ENCODE data around the gene NAMPT.

The NAMPT gene

DNA sequence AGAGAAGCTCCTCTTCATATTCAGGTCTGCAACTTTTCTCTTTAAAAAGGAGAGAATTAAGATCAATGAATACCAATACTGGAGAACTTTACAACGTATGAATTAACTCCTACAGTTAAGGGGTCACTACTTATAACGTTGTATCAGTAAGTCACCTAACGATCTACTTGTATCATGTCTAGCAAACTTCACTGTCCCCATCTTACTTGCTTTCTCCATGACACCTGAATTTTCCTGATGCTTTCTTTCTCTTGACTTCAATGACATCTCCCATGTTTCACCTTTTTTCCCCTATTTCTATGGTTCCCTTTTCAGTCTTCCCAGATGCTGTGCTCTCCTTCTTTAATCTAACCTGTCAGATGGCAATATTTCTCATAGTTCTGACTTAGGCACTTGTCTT is 19.6 kb downstream of the NAMPT start:
- no CpG with 5 or more reads among the region's 3 CpGs for WGBS (ENCODE audit: extremely low coverage, insufficient coverage, insufficient read length)
- no peaks in the 10 kb centered on the region for H3K27me3 ChIP-seq (ENCODE audit: insufficient read depth, low read length)

DNA sequence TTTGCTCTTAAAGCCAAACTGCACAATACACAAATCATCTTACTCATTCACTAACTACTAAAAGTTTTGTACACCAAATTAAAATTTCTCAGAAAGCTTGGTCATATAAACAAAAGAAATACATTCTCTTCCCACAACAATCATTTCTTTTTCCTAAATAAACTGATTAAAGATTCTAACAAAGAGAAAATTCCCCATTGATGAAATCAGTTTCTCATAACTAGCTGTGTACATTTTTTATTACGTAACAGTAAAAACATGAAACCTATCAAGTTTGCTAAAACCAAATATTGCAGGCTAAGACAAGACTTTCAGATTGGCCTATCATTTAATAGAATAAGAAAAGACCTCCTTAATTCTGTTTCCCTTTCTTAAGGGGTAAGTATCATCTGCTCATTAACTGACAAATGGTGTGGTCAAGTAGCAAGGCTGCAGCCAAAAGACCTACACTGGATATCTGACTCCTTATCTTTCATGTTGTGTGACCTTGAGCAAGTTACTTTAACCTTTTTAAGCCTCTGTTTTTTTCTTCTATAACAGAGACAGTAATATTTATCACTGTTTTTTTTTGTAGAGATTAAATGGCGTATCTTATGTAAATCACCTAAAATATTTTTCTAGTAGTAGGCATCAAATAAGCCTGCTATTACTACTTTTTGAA is 22.4 kb downstream of the NAMPT start:
- Histone ChIP-seq H3K79me1 (ENCODE audit: low read length) (no peaks in the 10 kb centered on the region), H4K12ac (ENCODE audit: low read depth, low read length) (no peak overlapping the region), H3K9ac (ENCODE audit: low read length) (no peak overlapping the region), H3K36me3 (ENCODE audit: control insufficient read depth in 1 of 2, insufficient read depth in 2 of 2, low read length in 2 of 2) (peaks cover 4 to 5% of the 10 kb centered on the region in 2 experiments), H3K79me2 (ENCODE audit: control insufficient read depth, insufficient read depth, low read length, poor library complexity) (no peaks in the 10 kb centered on the region), H3K9me3 (ENCODE audit: insufficient read depth, low read depth, low read length) (no peaks in the 10 kb centered on the region), H3K27ac (ENCODE audit: low read depth, low read length) (no peak overlapping the region), H3K18ac (ENCODE audit: low read length) (no peak overlapping the region), H2AK5ac (ENCODE audit: low read length) (no peak overlapping the region), H3K4me2 (ENCODE audit: low read length) (no peak overlapping the region), H3K4me1 (ENCODE audit: control insufficient read depth in 1 of 2, insufficient read depth in 2 of 2, low read length in 2 of 2) (no peaks in the 10 kb centered on the region), H2AFZ (ENCODE audit: insufficient read depth, low read length, poor library complexity) (no peak overlapping the region), H3K27me3 (ENCODE audit: insufficient read depth, low read length) (no peaks in the 10 kb centered on the region), H3K4ac (ENCODE audit: low read depth, low read length) (no peak overlapping the region), H2BK5ac (ENCODE audit: low read depth, low read length, poor library complexity) (no peak overlapping the region), H2BK12ac (ENCODE audit: low read length) (no peak overlapping the region), H4K91ac (ENCODE audit: low read depth, low read length) (no peak overlapping the region), H3K14ac (ENCODE audit: low read length) (no peak overlapping the region), H3K23ac (ENCODE audit: low read length) (no peak overlapping the region), H3K4me3 (ENCODE audit: low read depth, low read length) (no peak overlapping the region), H4K8ac (ENCODE audit: low read depth, low read length) (no peak overlapping the region), H2BK120ac (ENCODE audit: insufficient read depth, low read length, poor library complexity) (no peak overlapping the region)
- no peak for DNase-seq
- no CpG with 5 or more reads among the region's 2 CpGs for WGBS (ENCODE audit: extremely low coverage, insufficient coverage, insufficient read length)

More for the DNA sequence above, 19.6 kb downstream of the NAMPT start:
- Histone ChIP-seq H3K4ac (ENCODE audit: low read depth, low read length) (no peak overlapping the region), H2BK12ac (ENCODE audit: low read length) (no peak overlapping the region), H3K14ac (ENCODE audit: low read length) (no peak overlapping the region), H3K27ac (ENCODE audit: low read depth, low read length) (no peak overlapping the region), H3K4me1 (ENCODE audit: control insufficient read depth in 1 of 2, insufficient read depth in 2 of 2, low read length in 2 of 2) (no peaks in the 10 kb centered on the region), H3K18ac (ENCODE audit: low read length) (no peak overlapping the region), H2BK120ac (ENCODE audit: insufficient read depth, low read length, poor library complexity) (no peak overlapping the region), H4K12ac (ENCODE audit: low read depth, low read length) (no peak overlapping the region), H3K9me3 (ENCODE audit: insufficient read depth, low read depth, low read length) (no peaks in the 10 kb centered on the region), H3K23ac (ENCODE audit: low read length) (no peak overlapping the region), H2BK5ac (ENCODE audit: low read depth, low read length, poor library complexity) (no peak overlapping the region), H3K79me1 (ENCODE audit: low read length) (no peaks in the 10 kb centered on the region), H3K79me2 (ENCODE audit: control insufficient read depth, insufficient read depth, low read length, poor library complexity) (no peaks in the 10 kb centered on the region), H3K4me3 (ENCODE audit: low read depth, low read length) (no peak overlapping the region), H3K9ac (ENCODE audit: low read length) (no peak overlapping the region), H4K91ac (ENCODE audit: low read depth, low read length) (no peak overlapping the region), H3K36me3 (ENCODE audit: control insufficient read depth in 1 of 2, insufficient read depth in 2 of 2, low read length in 2 of 2) (peaks cover 0 to 4% of the 10 kb centered on the region in 2 experiments), H4K8ac (ENCODE audit: low read depth, low read length) (no peak overlapping the region), H2AK5ac (ENCODE audit: low read length) (no peak overlapping the region), H3K4me2 (ENCODE audit: low read length) (no peak overlapping the region), H2AFZ (ENCODE audit: insufficient read depth, low read length, poor library complexity) (no peak overlapping the region)
- no peak for DNase-seq

DNA sequence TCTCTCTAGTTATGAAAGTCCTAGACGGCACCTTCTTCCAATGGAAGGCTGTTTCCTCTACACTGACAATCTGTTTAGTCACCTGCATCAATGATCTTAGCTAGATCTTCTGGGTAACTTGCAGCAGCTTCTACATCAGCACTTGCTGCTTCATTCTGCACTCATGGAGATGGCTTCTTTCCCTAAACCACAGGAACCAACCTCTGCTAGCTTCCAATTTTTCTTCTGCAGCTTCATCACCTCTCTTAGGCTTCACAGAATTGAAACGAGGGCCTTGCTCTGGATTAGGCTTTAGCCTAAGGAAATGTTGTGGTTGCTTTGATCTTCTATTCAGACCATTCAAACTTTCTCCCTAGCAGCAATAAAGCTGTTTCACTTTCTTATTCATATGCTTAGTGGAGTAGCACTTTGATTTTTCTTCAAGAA is 24.6 kb downstream of the NAMPT start:
- no peaks in the 10 kb centered on the region for H3K27me3 ChIP-seq (ENCODE audit: insufficient read depth, low read length)
- no peak overlapping the region for H3K18ac ChIP-seq (ENCODE audit: low read length)
- no peak overlapping the region for H2BK120ac ChIP-seq (ENCODE audit: insufficient read depth, low read length, poor library complexity)
- peaks cover 2 to 5% of the 10 kb centered on the region in 2 experiments for H3K36me3 ChIP-seq (ENCODE audit: control insufficient read depth in 1 of 2, insufficient read depth in 2 of 2, low read length in 2 of 2)
- no peak overlapping the region for H4K8ac ChIP-seq (ENCODE audit: low read depth, low read length)
- H3K4me1 ChIP-seq (ENCODE audit: control insufficient read depth in 1 of 2, insufficient read depth in 2 of 2, low read length in 2 of 2), result no peaks in the 10 kb centered on the region
- H3K9ac ChIP-seq (ENCODE audit: low read length), result no peak overlapping the region
- no peak overlapping the region for H3K4ac ChIP-seq (ENCODE audit: low read depth, low read length)
- H4K12ac ChIP-seq (ENCODE audit: low read depth, low read length), result no peak overlapping the region
- H3K23ac ChIP-seq (ENCODE audit: low read length), result no peak overlapping the region
- no peak overlapping the region for H3K4me3 ChIP-seq (ENCODE audit: low read depth, low read length)
- H3K27ac ChIP-seq (ENCODE audit: low read depth, low read length), result no peak overlapping the region
- no peak overlapping the region for H3K14ac ChIP-seq (ENCODE audit: low read length)
- no peak overlapping the region for H2AK5ac ChIP-seq (ENCODE audit: low read length)
- no CpG with 5 or more reads among the region's 2 CpGs for WGBS (ENCODE audit: extremely low coverage, insufficient coverage, insufficient read length)
- no peaks in the 10 kb centered on the region for H3K79me2 ChIP-seq (ENCODE audit: control insufficient read depth, insufficient read depth, low read length, poor library complexity)
- no peak overlapping the region for H2BK12ac ChIP-seq (ENCODE audit: low read length)
- DNase-seq, result no peak
- no peaks in the 10 kb centered on the region for H3K79me1 ChIP-seq (ENCODE audit: low read length)
- no peak overlapping the region for H4K91ac ChIP-seq (ENCODE audit: low read depth, low read length)
- no peak overlapping the region for H2AFZ ChIP-seq (ENCODE audit: insufficient read depth, low read length, poor library complexity)
- H3K9me3 ChIP-seq (ENCODE audit: insufficient read depth, low read depth, low read length), result no peaks in the 10 kb centered on the region
- H3K4me2 ChIP-seq (ENCODE audit: low read length), result no peak overlapping the region
- no peak overlapping the region for H2BK5ac ChIP-seq (ENCODE audit: low read depth, low read length, poor library complexity)

DNA sequence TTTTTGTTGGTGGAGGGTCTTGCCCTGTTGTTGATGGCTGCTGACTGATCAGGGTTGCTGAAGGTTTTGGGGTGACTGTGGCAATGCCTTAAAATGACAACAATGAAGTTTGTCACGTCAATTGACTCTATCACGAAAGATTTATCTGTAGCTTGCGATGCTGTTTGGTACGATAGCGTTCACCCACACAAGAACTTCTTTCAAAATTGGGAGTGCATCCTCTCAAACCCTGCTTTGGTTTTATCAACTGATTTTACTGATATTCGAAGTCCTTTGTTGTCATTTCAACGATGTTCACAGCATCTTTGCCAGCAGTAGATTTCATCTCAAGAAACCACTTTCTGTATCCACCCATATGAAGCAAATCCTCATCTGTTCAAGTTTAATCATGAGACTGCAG is 26.0 kb downstream of the NAMPT start:
- Histone ChIP-seq H3K18ac (ENCODE audit: low read length) (no peak overlapping the region), H3K14ac (ENCODE audit: low read length) (no peak overlapping the region), H3K23ac (ENCODE audit: low read length) (no peak overlapping the region), H3K27me3 (ENCODE audit: insufficient read depth, low read length) (no peaks in the 10 kb centered on the region), H3K9me3 (ENCODE audit: insufficient read depth, low read depth, low read length) (no peaks in the 10 kb centered on the region), H3K9ac (ENCODE audit: low read length) (no peak overlapping the region), H3K36me3 (ENCODE audit: control insufficient read depth in 1 of 2, insufficient read depth in 2 of 2, low read length in 2 of 2) (peaks cover 2 to 5% of the 10 kb centered on the region in 2 experiments), H3K4ac (ENCODE audit: low read depth, low read length) (no peak overlapping the region), H3K4me3 (ENCODE audit: low read depth, low read length) (no peak overlapping the region), H4K8ac (ENCODE audit: low read depth, low read length) (no peak overlapping the region), H2AK5ac (ENCODE audit: low read length) (no peak overlapping the region), H3K27ac (ENCODE audit: low read depth, low read length) (no peak overlapping the region), H4K91ac (ENCODE audit: low read depth, low read length) (no peak overlapping the region), H3K79me2 (ENCODE audit: control insufficient read depth, insufficient read depth, low read length, poor library complexity) (no peaks in the 10 kb centered on the region), H3K4me2 (ENCODE audit: low read length) (no peak overlapping the region), H4K12ac (ENCODE audit: low read depth, low read length) (no peak overlapping the region), H3K79me1 (ENCODE audit: low read length) (no peaks in the 10 kb centered on the region), H2AFZ (ENCODE audit: insufficient read depth, low read length, poor library complexity) (no peak overlapping the region), H2BK120ac (ENCODE audit: insufficient read depth, low read length, poor library complexity) (no peak overlapping the region), H2BK12ac (ENCODE audit: low read length) (no peak overlapping the region), H2BK5ac (ENCODE audit: low read depth, low read length, poor library complexity) (no peak overlapping the region), H3K4me1 (ENCODE audit: control insufficient read depth in 1 of 2, insufficient read depth in 2 of 2, low read length in 2 of 2) (no peaks in the 10 kb centered on the region)
- no CpG with 5 or more reads among the region's 7 CpGs for WGBS (ENCODE audit: extremely low coverage, insufficient coverage, insufficient read length)
- DNase-seq, result no peak
